NCI-H128 (cell line): ENCODE results near the gene ZNF578.
"Not testable (repeated sequence)": the region's sequence is repeated elsewhere in the genome, so short reads cannot be mapped to it uniquely, and the experiment has no call there.

Experiments
- DNase-seq: peaks from one replicate; lab custom pipeline; 2025; ENCODE audit not compliant: unreplicated experiment; lab: John Stamatoyannopoulos, UW

The ZNF578 gene

DNA sequence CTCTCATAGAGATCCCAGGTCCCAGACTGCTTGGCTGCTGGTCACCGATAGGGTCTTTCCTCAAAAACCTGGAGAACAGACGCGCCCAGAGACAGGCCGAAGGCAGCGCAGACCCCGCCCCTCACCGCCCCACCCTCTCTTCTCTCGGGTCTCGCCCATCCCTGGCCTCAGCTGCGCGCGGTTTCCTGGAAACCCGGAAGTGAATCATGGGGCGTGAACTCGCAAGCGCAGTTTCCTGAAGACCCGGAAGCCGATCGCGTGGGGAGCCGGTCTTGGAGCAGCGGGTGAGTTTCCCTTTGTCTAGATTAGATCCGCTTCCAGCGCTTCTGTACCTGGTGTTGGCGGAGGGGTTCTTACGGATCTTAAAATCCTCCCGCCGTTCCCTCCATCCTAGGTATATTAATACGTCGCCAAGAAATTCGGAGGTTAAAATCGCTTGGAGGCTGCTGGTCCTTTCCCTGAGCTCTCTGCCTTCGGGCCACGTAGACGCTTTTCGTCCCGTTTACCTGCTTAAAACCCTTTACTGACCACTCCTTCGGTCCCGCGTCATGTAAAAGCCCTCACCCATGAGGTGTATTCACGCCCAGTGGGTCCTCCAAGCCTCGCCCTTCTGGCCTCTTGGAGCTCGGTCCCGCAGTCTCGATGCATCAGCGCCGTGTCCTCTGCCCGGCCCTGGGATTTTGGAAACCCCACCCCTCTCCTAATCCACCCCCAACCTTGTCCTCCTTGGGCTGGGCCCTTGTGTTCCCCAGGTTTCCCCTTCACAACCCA is at the start of gene ZNF578:
ZNF578 (plus strand) TSS at position 230 of the 771 bp plus-strand sequence. CDS start 48,293 bp downstream, outside the sequence.
- no peak for DNase-seq

DNA sequence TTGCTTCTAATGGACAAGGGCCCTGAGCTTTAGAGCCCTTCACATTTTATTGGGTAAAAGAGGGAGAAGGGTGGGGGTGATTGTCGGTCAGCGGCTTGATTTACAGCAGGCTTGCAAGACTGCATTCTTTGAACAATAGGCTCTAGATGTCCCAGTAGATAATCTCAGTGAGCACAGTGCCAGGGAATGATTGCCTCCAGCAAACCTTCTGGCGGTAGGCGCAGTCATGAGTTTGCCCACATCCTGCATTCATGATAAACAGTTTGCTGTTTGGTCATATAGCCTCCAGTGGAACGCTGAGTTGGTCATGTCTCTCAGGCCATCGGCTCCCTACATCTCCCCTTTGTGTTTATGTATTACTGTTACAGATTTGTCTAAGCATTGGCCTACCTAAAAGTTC is 43.1 kb upstream of the ZNF578 start:
- DNase-seq: no peak

GRCh38 chr19:52415711-52416110 is 37.6 kb upstream of the ZNF578 start:
- no peak for DNase-seq

- no peak for DNase-seq
These were observed 24.4 kb upstream of the ZNF578 start, which contains the start of gene ZNF534 for GRCh38 chr19:52428937-52429336. Gene ZNF534 (plus strand): TSS chr19:52429148. CDS start chr19:52431475, 2,327 bp downstream.

DNA sequence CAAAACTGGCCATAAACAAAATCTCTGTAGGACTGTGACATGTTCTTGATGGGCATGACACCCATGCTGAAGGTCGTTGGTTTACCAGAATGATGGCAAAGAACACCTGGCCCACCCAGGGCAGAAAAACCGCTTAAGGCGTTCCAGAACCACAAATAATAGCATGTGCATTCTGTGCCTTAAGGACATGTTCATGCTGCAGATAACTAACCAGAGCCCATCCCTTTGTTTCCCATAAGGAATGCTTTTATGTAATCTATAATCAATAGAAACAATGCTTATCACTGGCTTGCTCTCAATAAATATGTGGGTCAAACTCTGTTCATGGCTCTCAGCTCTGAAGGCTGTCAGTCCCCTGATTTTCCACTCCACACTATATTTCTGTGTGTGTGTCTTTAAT is 11.2 kb upstream of the ZNF578 start:
- no peak for DNase-seq

GRCh38 chr19:52444506-52444905 is 8.8 kb upstream of the ZNF578 start:
- no peak for DNase-seq

DNA sequence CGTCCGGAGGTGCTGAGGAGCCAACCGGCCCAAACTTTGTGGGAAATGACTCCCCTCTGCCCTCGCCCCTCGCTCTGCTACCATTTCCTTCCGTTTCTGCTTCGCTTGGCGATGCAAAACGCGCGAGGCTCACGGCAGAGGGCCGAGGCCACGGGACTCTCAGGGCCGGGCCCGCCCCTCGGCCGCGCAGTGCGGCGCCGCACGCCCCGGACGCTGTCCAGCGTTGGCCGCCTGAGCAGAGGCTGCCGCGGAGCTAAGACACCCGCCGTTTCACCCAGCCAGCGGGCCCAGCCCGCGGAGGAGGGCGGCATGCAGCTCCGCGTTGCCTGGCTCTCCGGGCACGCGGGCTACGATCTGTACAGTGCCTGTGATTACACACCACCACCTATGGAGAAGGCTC is 2.1 kb upstream of the ZNF578 start:
- DNase-seq: no peak

DNA sequence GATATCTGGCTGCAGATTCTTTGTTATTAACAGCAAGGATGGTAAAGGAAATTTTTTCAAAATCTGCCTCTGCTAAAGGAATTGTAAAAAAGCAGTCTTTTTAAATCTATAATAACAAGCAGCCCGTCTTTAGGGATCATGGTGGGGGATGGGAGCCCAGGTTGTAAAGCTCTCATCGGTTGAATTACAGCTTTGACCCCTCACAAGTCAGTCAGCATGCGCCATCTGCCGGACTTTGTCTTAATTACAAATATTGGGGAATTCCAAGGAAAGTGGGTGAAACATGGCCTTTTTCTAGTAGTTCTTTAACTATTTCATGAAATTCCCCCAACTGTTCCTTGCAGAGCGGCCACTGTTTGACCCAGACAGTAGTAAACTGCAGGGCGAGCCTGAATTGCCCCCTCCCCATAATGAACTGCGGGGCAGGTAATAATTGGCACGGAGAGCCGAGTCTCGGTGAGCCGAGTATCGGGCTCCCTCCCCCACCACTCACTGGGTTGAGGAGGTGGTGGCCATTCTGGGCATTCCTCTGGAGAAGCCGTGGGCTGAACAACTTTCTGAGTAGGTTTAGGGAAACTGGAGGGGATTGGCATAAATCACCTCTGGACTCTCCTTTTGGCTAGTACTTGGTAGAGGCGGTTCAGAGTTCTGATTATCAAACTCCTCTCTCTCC is 11.6 kb downstream of the ZNF578 start:
- peak; percentile 57 for DNase-seq

GRCh38 chr19:52473655-52474350 is 20.4 kb downstream of the ZNF578 start:
- DNase-seq: no peak

DNA sequence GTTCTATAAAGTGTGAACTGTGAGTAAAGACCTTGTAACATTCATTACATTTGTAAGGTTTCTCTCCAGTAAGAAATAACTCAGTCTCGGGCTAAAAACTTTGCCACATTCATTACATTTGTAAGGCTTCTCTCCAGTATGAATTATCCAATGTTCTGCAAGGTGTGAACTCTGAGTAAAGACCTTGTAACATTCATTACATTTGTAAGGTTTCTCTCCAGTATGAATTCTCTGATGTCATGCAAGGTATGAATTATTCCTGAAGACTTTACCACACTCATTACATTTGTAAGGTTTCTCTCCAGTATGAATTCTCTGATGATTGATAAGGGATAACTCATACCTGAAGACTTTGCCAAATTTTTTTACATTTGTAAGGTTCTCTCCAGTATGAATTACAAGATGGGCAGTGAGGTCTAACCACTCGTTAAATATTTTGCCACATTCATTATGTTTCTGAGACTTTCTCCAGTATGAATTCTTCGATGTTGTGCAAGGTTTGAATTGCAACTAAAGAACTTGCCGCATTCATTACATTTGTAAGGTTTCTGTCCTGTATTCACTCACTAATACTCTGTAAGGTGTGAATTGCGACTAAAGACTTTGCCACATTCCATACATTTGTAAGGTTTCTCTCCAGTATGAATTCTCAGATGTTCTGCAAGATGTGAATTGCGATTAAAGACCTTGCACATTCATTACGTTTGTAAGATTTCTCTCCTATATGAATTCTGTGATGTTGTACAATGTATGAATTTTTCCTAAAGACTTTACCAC is 21.2 kb downstream of the ZNF578 start:
- no peak for DNase-seq

GRCh38 chr19:52484111-52484743 is 30.9 kb downstream of the ZNF578 start:
- not testable (repeated sequence) for DNase-seq

- not testable (repeated sequence) for DNase-seq
These were observed 31.7 kb downstream of the ZNF578 start for GRCh38 chr19:52485064-52485463.

GRCh38 chr19:52485561-52486240 is 32.3 kb downstream of the ZNF578 start:
- not testable (repeated sequence) for DNase-seq

- no peak for DNase-seq
These were observed 39.0 kb downstream of the ZNF578 start for GRCh38 chr19:52492201-52492993.

DNA sequence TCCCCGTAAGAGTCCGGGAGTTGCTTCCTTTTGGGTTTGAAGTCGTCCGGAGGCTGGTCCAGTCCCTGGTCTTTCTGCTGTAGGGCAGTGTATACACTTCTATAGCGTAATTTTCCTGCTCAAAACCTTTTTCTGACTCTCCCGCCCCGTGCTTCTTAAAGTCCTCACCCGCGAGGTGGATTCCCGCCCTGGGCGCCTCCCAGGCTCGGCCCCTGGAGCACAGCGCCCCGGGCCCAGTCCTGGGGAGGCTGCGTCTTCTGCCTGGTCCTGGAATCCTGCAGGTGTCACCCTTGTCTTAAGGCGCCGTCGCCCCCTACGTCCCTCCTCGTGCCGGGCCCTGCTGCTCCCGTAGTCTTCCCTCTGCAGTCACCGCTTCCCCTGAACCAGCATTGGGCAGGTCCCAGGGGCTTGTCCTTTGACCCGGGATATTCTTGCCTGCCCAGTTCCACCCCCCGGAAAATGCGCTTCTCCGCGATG is 39.7 kb downstream of the ZNF578 start:
- DNase-seq: no peak

GRCh38 chr19:52494518-52494917 is 41.2 kb downstream of the ZNF578 start:
- no peak for DNase-seq

- no peak for DNase-seq
These were observed 45.2 kb downstream of the ZNF578 start for GRCh38 chr19:52498571-52498970.

- DNase-seq: not testable (repeated sequence)
These were observed 47.1 kb downstream of the ZNF578 start for GRCh38 chr19:52500474-52500873.

GRCh38 chr19:52500991-52501390 is 47.6 kb downstream of the ZNF578 start:
- DNase-seq: not testable (repeated sequence)
